T-cell (primary cell): ENCODE data around the gene ST3GAL2. TPM values are rescaled to one million over a fixed set of nuclear protein-coding genes. Genes with fewer than 3 reads are reported as not detected.

ENCODE experiments used
- ATAC-seq, 4 experiments: fragments of 200-7000 bp in 3 of 4; fragments of 150-1000 bp in 1 of 4; cut with Tn5 transposase; replicated peaks in 1 of 4; 1 replicate in 3 of 4; 2 replicates in 1 of 4; pipeline ENCODE4 v1.10.0; 2021; ENCODE audit warnings: moderate library complexity in 3 of 4, mild to moderate bottlenecking in 2 of 4, moderate number of reproducible peaks in 1 of 4
- CTCF ChIA-PET, 2 donors: fragments of 300-600 bp; sonication (Branson Sonifier 250); formaldehyde crosslinking; loops; one replicate each; lab custom pipeline; 2022; ENCODE audit warnings: antibody characterized with exemption in 2 of 2; lab: Charles Lee
- POLR2A ChIA-PET, 2 donors: fragments of 300-600 bp; sonication (Branson Sonifier 250); formaldehyde crosslinking; loops; one replicate each; lab custom pipeline; 2022; ENCODE audit warnings: antibody characterized with exemption in 2 of 2; lab: Charles Lee
- DNase-seq, 35 experiments: peaks; one replicate each; pipeline versions ENCODE4 v3.0.0 to v3.0.0-alpha.2; 2013 to 2023
- H3K27ac ChIP-seq: one replicate; pipeline ENCODE4 v1.5.1; 2013; ENCODE audit warnings: low read length
- H3K27me3 ChIP-seq, 2 experiments: replicated peaks in 1 of 2; 1 replicate in 1 of 2; 2 replicates in 1 of 2; pipeline versions ENCODE4 v1.6.1 to v1.7.0; 2013; ENCODE audit warnings: low read length in 1 of 2, mixed read lengths in 1 of 2; ENCODE audit not compliant: control insufficient read depth in 2 of 2, insufficient read depth in 2 of 2; ENCODE audit errors: extremely low read depth in 1 of 2
- H3K36me3 ChIP-seq, 2 donors: 1 replicate in 1 of 2; 2 replicates in 1 of 2; pipeline versions ENCODE4 v1.6.1 to v1.7.0; 2013; ENCODE audit warnings: low read length in 1 of 2; ENCODE audit not compliant: control insufficient read depth in 2 of 2, insufficient read depth in 1 of 2; ENCODE audit errors: extremely low read depth in 1 of 2
- H3K4me1 ChIP-seq, 2 experiments: 1 replicate in 1 of 2; 2 replicates in 1 of 2; pipeline versions ENCODE4 v1.6.1 to v1.7.0; 2013; ENCODE audit warnings: low read length in 2 of 2, mixed read lengths in 1 of 2; ENCODE audit not compliant: insufficient read depth in 2 of 2, control insufficient read depth in 1 of 2; ENCODE audit errors: extremely low read depth in 1 of 2
- H3K4me3 ChIP-seq, 2 donors: 1 replicate in 1 of 2; 2 replicates in 1 of 2; pipeline versions ENCODE4 v1.5.1 to v1.7.0; 2013; ENCODE audit warnings: mild to moderate bottlenecking in 2 of 2, low read length in 1 of 2, moderate library complexity in 1 of 2; ENCODE audit not compliant: control insufficient read depth in 1 of 2; ENCODE audit errors: extremely low read depth in 1 of 2
- H3K9me3 ChIP-seq: 2 replicates; pipeline ENCODE4 v1.7.0; 2013
- H3K27ac Mint-ChIP-seq, 2 donors: one replicate each; pipeline ENCODE4 v1.8.0; 2020 to 2021; ENCODE audit warnings: mild to moderate bottlenecking in 2 of 2, mixed read lengths in 2 of 2
- H3K27me3 Mint-ChIP-seq, 2 donors: one replicate each; pipeline ENCODE4 v1.8.0; 2021 to 2022; ENCODE audit warnings: mixed read lengths in 2 of 2
- H3K36me3 Mint-ChIP-seq: one replicate; pipeline ENCODE4 v1.8.0; 2021; ENCODE audit warnings: mixed read lengths
- H3K4me1 Mint-ChIP-seq, 3 donors: one replicate each; pipeline ENCODE4 v1.8.0; 2020 to 2022; ENCODE audit warnings: mixed read lengths in 3 of 3, mild to moderate bottlenecking in 1 of 3
- H3K4me3 Mint-ChIP-seq, 3 donors: one replicate each; pipeline ENCODE4 v1.8.0; 2020 to 2022; ENCODE audit warnings: mild to moderate bottlenecking in 3 of 3, mixed read lengths in 3 of 3, moderate library complexity in 3 of 3
- H3K9me3 Mint-ChIP-seq, 3 donors: one replicate each; pipeline ENCODE4 v1.8.0; 2020 to 2022; ENCODE audit warnings: mixed read lengths in 3 of 3
- WGBS: methylation state at CpG from one replicate; pipeline ENCODE4 v1.1.5; 2013; ENCODE audit warnings: missing lambda C conversion rate; ENCODE audit not compliant: insufficient coverage; 5-methylcytosine and 5-hydroxymethylcytosine counted together
- total RNA-seq, 35 experiments: library from RNA in 6 of 35; stranded (reverse) in 6 of 35; fragments of 120-200 nt in 1 of 35; gene quantifications; one replicate each; pipeline versions ENCODE4 v1.2.1 to v1.2.4 and lab custom pipeline; 2013 to 2026

The ST3GAL2 gene
- total RNA-seq, 5 donors from 2014 or later (not counting 1 experiment from before 2014, with no cell fraction given) = 18.9 to 35.1 (median 30.2) TPM

DNA sequence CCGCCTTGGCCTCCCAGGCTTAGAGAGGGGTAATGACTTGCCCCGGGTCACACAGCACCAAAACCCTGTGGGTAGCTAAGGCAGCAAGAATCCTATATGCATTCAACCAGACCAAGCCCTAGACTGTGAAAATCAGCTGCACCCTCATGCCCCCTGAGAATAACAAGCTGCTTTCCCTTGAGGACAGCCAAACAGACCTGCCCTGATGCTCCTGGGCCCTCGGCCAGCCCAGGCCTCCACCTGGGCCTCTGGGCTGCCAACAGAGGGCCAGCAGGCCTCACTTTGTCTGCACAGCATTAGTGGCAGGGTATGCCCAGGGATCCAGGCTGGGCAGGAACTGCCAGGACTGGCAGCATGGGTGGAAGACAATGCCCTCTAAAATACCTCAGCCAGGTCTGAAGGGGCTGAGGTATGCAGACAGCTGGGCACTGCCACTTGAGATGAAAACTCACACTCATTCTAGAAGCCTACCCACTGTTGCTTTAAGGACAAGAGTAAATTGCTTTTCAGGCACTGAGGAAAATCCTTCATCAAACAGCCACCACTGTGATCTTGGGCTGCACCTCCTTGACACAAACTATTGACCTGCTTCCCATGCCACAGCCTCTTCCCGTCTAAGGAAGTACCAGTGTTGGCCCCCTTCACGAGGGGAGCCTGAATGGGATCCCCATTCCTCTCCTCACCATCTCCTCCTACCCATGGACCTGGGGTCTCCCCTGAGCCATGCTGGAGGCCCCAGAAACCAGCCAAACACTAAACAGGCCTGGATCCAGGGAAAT is 8.8 kb downstream of the ST3GAL2 start:
- ATAC-seq = no peak
- Histone ChIP-seq H3K27ac (peak overlapping the region; percentile 84), H3K36me3 (peaks cover 8% of the 10 kb centered on the region in 2 donors), H3K9me3 (no peaks in the 10 kb centered on the region), H3K4me1 (peaks cover 31 to 69% of the 10 kb centered on the region in 2 experiments), H3K4me3 (peak overlapping the region in 1 of 2 donors; percentile 42), H3K27me3 (no peaks in the 10 kb centered on the region)
- no peaks in the 10 kb centered on the region for H3K27me3 Mint-ChIP-seq
- H3K36me3 Mint-ChIP-seq = peaks cover 12% of the 10 kb centered on the region
- 84% methylated on average over 4 of the region's 5 CpGs for WGBS
- ChIA-PET CTCF (no interaction called here), POLR2A (no interaction called here)
- peaks cover 64 to 68% (median 66%) of the 10 kb centered on the region in 3 donors for H3K4me1 Mint-ChIP-seq
- peak overlapping the region in 1 of 3 donors; percentile 83 for H3K4me3 Mint-ChIP-seq
- H3K9me3 Mint-ChIP-seq = no peaks in the 10 kb centered on the region
- no peak for DNase-seq
- peak overlapping the region; percentile 84 to 90 for H3K27ac Mint-ChIP-seq

DNA sequence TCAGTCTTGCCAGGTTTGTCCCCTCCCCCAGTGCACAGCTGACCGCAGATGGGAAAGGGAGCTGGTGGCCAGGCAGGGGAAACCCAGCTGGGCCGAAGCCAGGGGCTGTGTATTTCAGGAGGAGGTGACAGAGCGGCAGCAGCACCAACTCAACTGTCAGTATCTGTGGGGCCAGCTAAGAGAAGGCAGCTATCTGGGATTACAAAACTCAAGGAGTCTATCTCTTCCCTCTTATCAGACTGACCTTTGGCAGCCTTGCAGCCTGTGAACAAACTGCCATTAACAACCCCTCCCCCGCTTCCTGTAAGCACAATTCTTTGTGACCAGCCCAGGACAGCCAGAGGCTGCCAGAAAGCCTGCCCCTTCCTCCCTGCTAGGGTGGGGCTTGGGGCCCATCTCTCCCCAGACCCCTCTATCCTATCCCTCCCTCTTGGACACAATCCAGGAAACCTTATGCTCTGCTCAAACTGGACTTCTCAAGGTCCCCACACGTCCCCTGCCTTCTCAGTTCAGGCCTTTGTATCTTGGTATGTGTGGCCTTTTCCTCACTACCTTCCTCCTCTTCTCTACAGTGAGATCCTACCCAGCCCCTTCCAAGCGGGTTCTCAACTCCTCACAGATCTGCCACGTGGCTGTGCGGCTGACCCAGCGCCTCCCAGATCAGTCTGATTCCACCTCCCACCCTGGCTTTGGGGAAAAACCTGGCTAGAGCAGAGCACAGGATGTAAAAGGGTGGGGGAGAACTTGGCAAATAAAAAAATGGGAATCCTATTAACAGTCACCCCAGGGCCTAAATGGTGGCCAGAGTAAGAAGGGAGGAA is 10.5 kb downstream of the ST3GAL2 start:
- H3K27ac Mint-ChIP-seq = peak overlapping the region; percentile 62 to 75
- 46% methylated on average over 3 of the region's 9 CpGs for WGBS
- no peaks in the 10 kb centered on the region for H3K9me3 ChIP-seq
- CTCF ChIA-PET = no interaction called here
- peak overlapping the region in 1 of 3 donors; percentile 37 for H3K4me3 Mint-ChIP-seq
- peaks cover 53 to 57% (median 56%) of the 10 kb centered on the region in 3 donors for H3K4me1 Mint-ChIP-seq
- DNase-seq (peak in 11 of 35 experiments; percentile 11 to 52 (median 25)), ATAC-seq (no peak)
- peaks cover 4% of the 10 kb centered on the region for H3K36me3 Mint-ChIP-seq
- no peaks in the 10 kb centered on the region for H3K27me3 Mint-ChIP-seq
- H3K9me3 Mint-ChIP-seq = no peaks in the 10 kb centered on the region
- no peak overlapping the region for H3K27ac ChIP-seq
- POLR2A ChIA-PET = interaction anchor here in 1 of 2 donors (0.5 kb wide), 1 partner anchor 61 kb away, joined by 3 read pairs; no protein-coding TSS in a partner anchor
- no peaks in the 10 kb centered on the region for H3K27me3 ChIP-seq
- H3K36me3 ChIP-seq = peaks cover 5 to 8% of the 10 kb centered on the region in 2 donors
- no peak overlapping the region for H3K4me3 ChIP-seq
- H3K4me1 ChIP-seq = peaks cover 30 to 55% of the 10 kb centered on the region in 2 experiments

DNA sequence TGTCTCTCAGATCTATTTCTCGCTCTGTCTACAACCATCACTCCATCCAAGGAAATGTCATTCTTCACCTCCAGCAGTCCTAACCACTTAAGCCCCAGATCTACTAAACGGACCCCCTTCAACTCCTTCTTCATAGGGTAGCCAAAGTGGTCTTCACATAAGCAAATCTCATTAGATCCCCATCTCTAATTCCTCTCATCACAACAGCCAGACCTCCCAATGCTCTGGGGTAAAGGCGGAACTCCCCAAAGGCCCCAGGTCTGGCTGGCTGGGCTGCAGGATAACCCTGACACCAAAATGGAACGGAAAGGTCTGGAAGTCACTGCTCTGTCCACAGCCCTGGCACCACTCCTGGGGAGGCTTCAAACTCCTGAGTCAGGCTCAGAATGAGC is 11.1 kb downstream of the ST3GAL2 start:
- DNase-seq (no peak), ATAC-seq (no peak)
- 82% methylated on average over 4 of the region's 4 CpGs for WGBS
- Mint-ChIP-seq H3K36me3 (peaks cover 4% of the 10 kb centered on the region), H3K4me3 (peak overlapping the region in 1 of 3 donors; percentile 1), H3K4me1 (peaks cover 49 to 52% (median 51%) of the 10 kb centered on the region in 3 donors), H3K27ac (peak overlapping the region; percentile 6 to 75), H3K9me3 (no peaks in the 10 kb centered on the region), H3K27me3 (no peaks in the 10 kb centered on the region)
- Histone ChIP-seq H3K27me3 (no peaks in the 10 kb centered on the region), H3K4me3 (no peak overlapping the region), H3K9me3 (no peaks in the 10 kb centered on the region), H3K27ac (no peak overlapping the region), H3K36me3 (peaks cover 5 to 8% of the 10 kb centered on the region in 2 donors), H3K4me1 (peaks cover 27 to 49% of the 10 kb centered on the region in 2 experiments)
- POLR2A ChIA-PET = interaction anchor here in 1 of 2 donors (0.5 kb wide), 1 partner anchor 61 kb away, joined by 3 read pairs; no protein-coding TSS in a partner anchor
- CTCF ChIA-PET = interaction anchor here in 1 of 2 donors (0.6 kb wide), 1 partner anchor 365 kb away, joined by 5 read pairs; no protein-coding TSS in a partner anchor

DNA sequence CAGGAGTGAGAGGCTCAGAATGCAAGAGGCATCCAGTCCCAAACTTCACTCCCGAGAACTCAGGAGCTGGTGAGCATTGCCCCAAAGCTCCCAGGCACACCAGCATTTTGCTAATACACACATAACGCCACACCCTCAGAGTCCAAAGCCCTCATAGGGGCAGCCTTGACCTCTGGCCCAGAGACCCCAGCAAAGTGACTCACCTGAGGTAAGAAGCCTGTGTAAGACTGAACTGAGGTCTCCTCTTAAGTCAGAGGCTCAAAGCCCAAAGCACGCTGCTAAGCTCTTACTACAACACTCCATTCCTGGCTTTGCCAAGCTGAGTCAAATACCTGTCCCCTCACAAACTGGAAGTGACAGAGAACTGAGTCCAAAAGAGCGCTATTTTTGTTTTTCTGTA is 16.4 kb downstream of the ST3GAL2 start:
- DNase-seq (no peak), ATAC-seq (no peak)
- Histone ChIP-seq H3K4me1 (peaks cover 18 to 41% of the 10 kb centered on the region in 2 experiments), H3K27ac (no peak overlapping the region), H3K9me3 (no peaks in the 10 kb centered on the region), H3K4me3 (no peak overlapping the region), H3K36me3 (peaks cover 3 to 5% of the 10 kb centered on the region in 2 donors), H3K27me3 (no peaks in the 10 kb centered on the region)
- POLR2A ChIA-PET = no interaction called here
- no peak overlapping the region for H3K4me3 Mint-ChIP-seq
- CTCF ChIA-PET = no interaction called here
- no peaks in the 10 kb centered on the region for H3K9me3 Mint-ChIP-seq
- H3K27me3 Mint-ChIP-seq = no peaks in the 10 kb centered on the region
- 83% methylated on average over 2 of the region's 4 CpGs for WGBS
- peaks cover 56 to 57% (median 56%) of the 10 kb centered on the region in 3 donors for H3K4me1 Mint-ChIP-seq
- peak overlapping the region in 1 of 2 donors; percentile 75 for H3K27ac Mint-ChIP-seq
- H3K36me3 Mint-ChIP-seq = peaks cover 7% of the 10 kb centered on the region

DNA sequence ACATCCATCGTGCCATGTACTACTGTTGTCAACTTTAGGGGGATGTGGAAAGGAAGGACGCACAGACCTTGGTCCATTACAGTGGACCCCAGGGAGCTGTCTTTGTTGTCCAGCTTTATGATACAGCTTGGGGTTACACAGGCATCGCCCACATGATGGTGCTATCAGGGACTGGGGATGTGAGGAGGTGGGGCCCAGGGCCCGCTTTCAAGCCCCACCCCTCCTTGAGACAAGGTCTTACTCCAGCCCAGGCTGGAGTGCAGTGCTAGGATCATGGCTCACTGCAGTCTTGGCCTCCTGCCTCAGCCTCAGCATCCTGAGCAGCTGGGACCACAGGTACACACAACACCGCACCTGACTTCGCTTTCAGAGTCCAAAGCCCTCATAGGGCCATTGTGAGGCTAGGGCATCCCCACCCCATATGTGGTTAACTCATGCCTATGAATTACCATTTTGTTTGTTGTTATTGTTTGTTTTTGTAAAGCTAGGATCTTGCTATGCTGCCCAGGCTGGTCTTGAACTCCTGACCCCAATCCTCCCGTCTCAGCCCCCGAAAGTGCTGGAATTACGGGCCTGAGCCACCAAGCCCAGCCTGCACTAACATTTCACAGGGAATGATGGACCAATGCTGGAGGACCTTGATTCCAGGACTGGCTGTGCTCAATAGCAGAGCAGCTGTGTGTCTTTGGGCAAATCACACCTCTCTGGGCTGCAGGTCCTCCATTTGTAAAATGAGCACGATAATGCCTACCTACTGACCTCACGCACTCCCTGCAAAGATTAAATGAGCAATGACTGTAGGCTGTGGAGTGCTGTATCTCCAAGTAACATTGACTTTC is 17.2 kb downstream of the ST3GAL2 start:
- no peaks in the 10 kb centered on the region for H3K9me3 ChIP-seq
- ATAC-seq = no peak
- Mint-ChIP-seq H3K4me3 (no peak overlapping the region), H3K27ac (peak overlapping the region in 1 of 2 donors; percentile 28), H3K4me1 (peaks cover 52 to 56% (median 55%) of the 10 kb centered on the region in 3 donors), H3K27me3 (no peaks in the 10 kb centered on the region), H3K36me3 (peaks cover 7% of the 10 kb centered on the region), H3K9me3 (no peaks in the 10 kb centered on the region)
- no peak overlapping the region for H3K27ac ChIP-seq
- no peaks in the 10 kb centered on the region for H3K27me3 ChIP-seq
- H3K4me3 ChIP-seq = no peak overlapping the region
- peaks cover 3 to 5% of the 10 kb centered on the region in 2 donors for H3K36me3 ChIP-seq
- CTCF ChIA-PET = no interaction called here
- WGBS = 100% methylated on average over 5 of the region's 11 CpGs
- no peak for DNase-seq
- POLR2A ChIA-PET = interaction anchor here (0.6 kb wide), 2 partner anchors 13 to 562 kb away, joined by 5 to 11 read pairs; no protein-coding TSS in a partner anchor
- peaks cover 18 to 44% of the 10 kb centered on the region in 2 experiments for H3K4me1 ChIP-seq
